Colonic mucosa (tissue), 4 donors: ENCODE results near the gene KCNG1. TPM values are rescaled to one million over a fixed set of nuclear protein-coding genes. Genes with fewer than 3 reads are reported as not detected.

ENCODE experiments used
- DNase-seq: peaks from one replicate; pipeline ENCODE4 v3.0.0-alpha.2; 2020
- H3K27ac ChIP-seq: fragments of 200-600 bp; one replicate; pipeline ENCODE4 v1.8.0; 2021
- H3K27me3 ChIP-seq: fragments of 200-600 bp; one replicate; pipeline ENCODE4 v1.8.0; 2021
- H3K36me3 ChIP-seq: fragments of 200-600 bp; one replicate; pipeline ENCODE4 v1.8.0; 2021
- H3K4me1 ChIP-seq: fragments of 200-600 bp; one replicate; pipeline ENCODE4 v1.8.0; 2021; ENCODE audit warnings: mild to moderate bottlenecking
- H3K4me3 ChIP-seq: fragments of 200-600 bp; one replicate; pipeline ENCODE4 v1.8.0; 2021
- H3K9ac ChIP-seq, 2 donors: one replicate each; pipeline ENCODE4 v1.7.0; 2013; ENCODE audit warnings: control low read depth in 2 of 2, low read depth in 2 of 2, low read length in 2 of 2
- H3K9me3 ChIP-seq: fragments of 200-600 bp; one replicate; pipeline ENCODE4 v1.8.0; 2021
- CTCF ChIP-seq: fragments of 200-600 bp; IDR thresholded peaks from one replicate; pipeline ENCODE4 v1.8.0; 2022; ENCODE audit warnings: antibody characterized with exemption, mild to moderate bottlenecking
- intact Hi-C: fragments of 100-400 bp; cut with DNase I; formaldehyde crosslinking; loops from one replicate; pipeline ENCODE4 v1.14.1; 2022
- total RNA-seq, 2 donors: library from RNA; stranded (reverse); fragmentation: NEBNext Ultra II Directional in 1 of 2; extraction: Animal tissue kit (Norgen Biotek cat#: 25700) in 1 of 2; gene quantifications; one replicate each; pipeline ENCODE4 v1.2.1, GENCODE V29; 2021
- donor health status: healthy.
- donor health status: DM: no; HTN: no; CAD: no.
- donor health status: DM: no; HTN: no; CAD: no.

The KCNG1 gene
- total RNA-seq, 2 donors from 2014 or later, result 5.8 to 10.3 TPM

- Histone ChIP-seq H3K9me3 (no peaks in the 10 kb centered on the region), H3K4me1 (no peaks in the 10 kb centered on the region), H3K4me3 (no peak overlapping the region), H3K36me3 (no peaks in the 10 kb centered on the region), H3K9ac (no peak overlapping the region), H3K27ac (no peak overlapping the region), H3K27me3 (no peaks in the 10 kb centered on the region)
- DNase-seq, result peak; percentile 65
- intact Hi-C loops, result no loop called here
- TF ChIP-seq CTCF, result peak; percentile 55
Measured at GRCh38 chr20:51014797-51015722, 7.8 kb downstream of the KCNG1 start.

DNA sequence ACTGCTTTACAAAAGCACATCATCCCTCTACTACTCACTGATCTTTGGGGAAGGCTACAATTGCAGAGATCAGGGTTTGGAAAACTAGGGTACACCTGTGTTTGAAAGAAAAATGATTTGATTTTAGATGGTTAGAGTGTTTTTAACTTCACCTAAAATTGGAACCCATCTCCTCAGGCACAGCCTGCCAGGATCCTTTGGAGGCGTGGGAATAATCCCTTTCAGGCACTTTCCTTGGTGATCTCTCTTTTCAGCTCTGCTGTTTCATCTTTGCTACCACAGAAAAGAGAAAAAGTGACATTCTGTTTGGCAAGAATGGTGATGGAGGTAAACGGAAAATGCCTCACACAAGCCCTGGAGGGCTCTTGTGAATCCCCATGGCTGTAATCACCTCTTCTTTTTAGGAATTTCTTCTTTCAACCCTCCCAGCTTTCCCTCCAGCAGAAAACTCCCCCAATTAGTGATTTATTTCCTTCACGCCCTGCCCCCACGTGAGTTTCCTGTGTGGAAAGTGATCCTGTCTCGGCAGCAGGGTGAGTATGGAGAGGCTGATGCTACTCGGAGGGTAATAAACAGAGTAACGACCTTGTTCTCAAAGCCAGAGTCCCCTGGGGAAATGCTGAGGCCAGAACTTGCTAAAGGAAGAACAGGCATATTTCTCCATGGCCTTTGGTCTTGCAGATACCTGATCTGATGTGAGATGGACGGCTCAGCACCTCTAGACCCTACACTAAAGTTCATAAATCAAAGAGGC lies 9.2 kb downstream of the KCNG1 start:
- H3K4me3 ChIP-seq, result no peak overlapping the region
- H3K36me3 ChIP-seq, result no peaks in the 10 kb centered on the region
- no peak overlapping the region for H3K9ac ChIP-seq
- DNase-seq, result no peak
- no peaks in the 10 kb centered on the region for H3K9me3 ChIP-seq
- TF ChIP-seq CTCF, result no peak
- no peak overlapping the region for H3K27ac ChIP-seq
- H3K27me3 ChIP-seq, result no peaks in the 10 kb centered on the region
- intact Hi-C loops, result no loop called here
- no peaks in the 10 kb centered on the region for H3K4me1 ChIP-seq

DNA sequence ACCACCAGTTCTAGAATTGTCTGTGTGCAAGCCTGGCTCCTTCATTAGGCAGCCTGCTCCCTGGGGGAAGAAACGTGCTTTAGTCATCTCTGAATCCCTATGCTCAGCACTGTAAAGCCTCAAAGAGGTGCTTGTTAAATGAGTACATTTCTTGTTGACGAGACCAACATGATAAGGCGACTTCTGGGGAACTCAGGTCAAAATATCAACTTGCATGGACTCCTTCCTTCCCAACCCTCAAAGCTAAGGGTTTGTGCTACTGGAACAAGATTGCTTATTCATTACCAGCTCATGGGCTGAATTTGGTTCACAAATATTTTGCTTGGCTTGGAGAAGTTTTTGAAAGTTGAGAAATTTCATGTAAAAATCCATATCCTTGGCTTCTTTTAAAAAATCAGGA lies 10.6 kb downstream of the KCNG1 start:
- H3K27ac ChIP-seq, result no peak overlapping the region
- intact Hi-C loops, result no loop called here

DNA sequence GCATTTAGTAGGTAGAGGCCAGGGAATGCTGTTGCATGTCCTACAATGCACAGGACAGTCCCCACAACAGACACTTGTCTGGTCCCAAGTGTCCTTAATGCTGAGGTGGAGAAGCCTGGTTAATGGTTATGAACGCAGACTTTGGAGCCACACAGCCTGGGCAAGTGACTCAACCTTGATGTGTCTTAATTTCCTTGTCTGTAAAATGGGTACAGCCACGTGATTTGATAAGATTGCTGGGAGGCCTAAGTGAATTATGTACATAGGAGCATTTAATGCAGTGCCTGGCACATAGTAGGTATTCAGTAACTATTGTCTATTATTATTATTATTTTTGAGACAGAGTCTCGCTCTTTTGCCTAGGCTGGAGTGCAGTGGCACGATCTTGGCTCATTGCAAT lies 11.4 kb downstream of the KCNG1 start:
- no peak for TF ChIP-seq CTCF
- H3K9me3 ChIP-seq, result no peaks in the 10 kb centered on the region
- no peaks in the 10 kb centered on the region for H3K4me1 ChIP-seq
- H3K9ac ChIP-seq, result no peak overlapping the region
- H3K27me3 ChIP-seq, result no peaks in the 10 kb centered on the region
- no peak for DNase-seq
- intact Hi-C loops, result no loop called here
- no peak overlapping the region for H3K4me3 ChIP-seq
- H3K27ac ChIP-seq, result no peak overlapping the region
- no peaks in the 10 kb centered on the region for H3K36me3 ChIP-seq

More for the DNA sequence above, 10.6 kb downstream of the KCNG1 start:
- no peaks in the 10 kb centered on the region for H3K9me3 ChIP-seq
- no peak for DNase-seq
- no peak overlapping the region for H3K9ac ChIP-seq
- H3K4me3 ChIP-seq, result no peak overlapping the region
- no peak for TF ChIP-seq CTCF
- H3K4me1 ChIP-seq, result no peaks in the 10 kb centered on the region
- H3K27me3 ChIP-seq, result no peaks in the 10 kb centered on the region
- H3K36me3 ChIP-seq, result no peaks in the 10 kb centered on the region

DNA sequence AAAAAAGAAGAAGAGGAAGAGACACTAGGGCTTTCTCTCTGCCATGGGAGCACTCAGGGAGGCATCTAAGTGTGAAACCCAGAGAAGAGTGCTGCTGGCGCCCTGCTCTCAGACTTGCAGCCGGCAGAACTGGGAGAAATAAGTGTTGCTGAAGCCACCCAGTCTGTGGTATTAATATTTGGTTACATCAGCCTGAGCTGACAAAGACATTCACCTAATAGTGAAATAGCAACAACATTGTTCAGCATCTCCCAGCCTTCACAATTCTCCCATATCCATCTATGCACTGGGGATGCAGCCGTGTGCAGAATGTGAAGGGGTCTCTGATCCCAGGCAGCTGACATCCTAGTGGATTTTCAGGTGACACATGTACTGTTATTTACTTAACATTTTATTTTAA lies 12.0 kb downstream of the KCNG1 start:
- DNase-seq, result no peak
- H3K27me3 ChIP-seq, result no peaks in the 10 kb centered on the region
- H3K36me3 ChIP-seq, result no peaks in the 10 kb centered on the region
- H3K4me3 ChIP-seq, result no peak overlapping the region
- H3K9ac ChIP-seq, result no peak overlapping the region
- no peak overlapping the region for H3K27ac ChIP-seq
- no peaks in the 10 kb centered on the region for H3K9me3 ChIP-seq
- intact Hi-C loops, result no loop called here
- no peak for TF ChIP-seq CTCF
- no peaks in the 10 kb centered on the region for H3K4me1 ChIP-seq
